Astrocyte (in vitro differentiated cells and primary cell): ENCODE measurements around the gene RALY.

Experiments
- EZH2 ChIP-seq: IDR thresholded peaks from 2 replicates; pipeline ENCODE4 v1.6.1; 2012; ENCODE audit warnings: mild to moderate bottlenecking, low read length, inconsistent platforms; ENCODE audit not compliant: insufficient read depth
- TF ChIP-seq, protein P1 (sequence below): IDR thresholded peaks from 2 replicates; pipeline ENCODE4 v1.5.1; 2011; ENCODE audit warnings: low read depth, mild to moderate bottlenecking, inconsistent platforms, low read length, moderate library complexity; ENCODE audit not compliant: insufficient read depth

DNA sequence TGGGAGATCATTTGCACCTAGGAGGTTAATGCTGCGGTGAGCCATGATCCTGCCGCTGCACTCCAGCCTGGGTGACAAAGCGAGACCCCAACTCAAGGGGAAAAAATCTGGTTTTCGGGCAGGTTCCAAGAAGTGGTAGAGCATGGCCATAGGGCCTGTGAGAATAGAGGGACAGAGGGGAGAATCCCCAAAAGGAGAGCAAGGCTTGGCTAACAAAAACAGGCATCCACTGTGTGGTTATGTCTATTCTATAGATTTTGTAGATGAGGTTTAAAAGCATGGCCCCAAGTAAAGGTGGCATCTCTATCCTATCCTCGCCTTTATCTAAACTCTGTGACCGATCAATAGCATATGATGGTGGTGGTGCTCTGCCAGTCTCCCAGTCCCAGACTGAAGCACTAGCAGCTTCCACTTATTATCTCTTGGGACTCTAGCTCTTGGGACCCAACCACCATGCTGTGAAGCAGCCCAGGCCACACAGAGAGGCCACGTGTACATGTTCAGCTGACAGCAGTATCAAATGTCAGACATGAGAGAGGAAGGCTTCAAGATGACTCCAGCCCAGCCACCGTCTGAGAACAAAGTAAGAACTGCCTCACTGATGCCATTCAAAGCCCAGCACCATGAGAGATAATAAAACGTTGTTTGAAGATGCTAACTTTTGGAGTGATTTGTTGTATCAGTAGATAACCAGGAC, 90.7 kb downstream of the RALY start:
- TF ChIP-seq, protein P1, sequence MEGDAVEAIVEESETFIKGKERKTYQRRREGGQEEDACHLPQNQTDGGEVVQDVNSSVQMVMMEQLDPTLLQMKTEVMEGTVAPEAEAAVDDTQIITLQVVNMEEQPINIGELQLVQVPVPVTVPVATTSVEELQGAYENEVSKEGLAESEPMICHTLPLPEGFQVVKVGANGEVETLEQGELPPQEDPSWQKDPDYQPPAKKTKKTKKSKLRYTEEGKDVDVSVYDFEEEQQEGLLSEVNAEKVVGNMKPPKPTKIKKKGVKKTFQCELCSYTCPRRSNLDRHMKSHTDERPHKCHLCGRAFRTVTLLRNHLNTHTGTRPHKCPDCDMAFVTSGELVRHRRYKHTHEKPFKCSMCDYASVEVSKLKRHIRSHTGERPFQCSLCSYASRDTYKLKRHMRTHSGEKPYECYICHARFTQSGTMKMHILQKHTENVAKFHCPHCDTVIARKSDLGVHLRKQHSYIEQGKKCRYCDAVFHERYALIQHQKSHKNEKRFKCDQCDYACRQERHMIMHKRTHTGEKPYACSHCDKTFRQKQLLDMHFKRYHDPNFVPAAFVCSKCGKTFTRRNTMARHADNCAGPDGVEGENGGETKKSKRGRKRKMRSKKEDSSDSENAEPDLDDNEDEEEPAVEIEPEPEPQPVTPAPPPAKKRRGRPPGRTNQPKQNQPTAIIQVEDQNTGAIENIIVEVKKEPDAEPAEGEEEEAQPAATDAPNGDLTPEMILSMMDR: no peak
- TF ChIP-seq EZH2: no peak
